ENCODE results near the gene CPNE4.

DNA sequence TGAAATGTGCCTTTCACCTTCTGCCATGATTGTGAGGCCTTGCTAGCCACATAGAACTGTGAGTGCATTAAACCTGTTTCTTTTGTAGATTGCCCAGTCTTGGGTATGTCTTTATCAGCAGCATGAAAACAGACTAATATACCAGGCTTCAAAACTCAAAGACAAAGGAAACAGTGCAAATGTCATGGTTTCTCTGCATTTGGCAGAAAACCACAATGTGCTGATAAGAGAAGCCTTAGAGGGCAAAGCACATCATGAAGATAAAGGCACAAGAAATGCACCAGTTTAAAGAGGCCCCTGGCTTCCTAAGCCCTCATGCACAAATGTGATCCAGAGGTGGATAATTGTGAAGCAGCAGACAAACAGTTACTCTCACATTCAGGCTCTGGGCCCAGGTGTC is 259.2 kb downstream of the CPNE4 start:
- TF ChIP-seq EZH2phosphoT487 (IDR thresholded peaks at IDR 0.05; ENCODE audit: low read length) (no peak), EZH2 (optimal IDR thresholded peaks at IDR 0.05; ENCODE audit: low read depth, low read length) (no peak)
- TF ChIP-seq, protein P1, sequence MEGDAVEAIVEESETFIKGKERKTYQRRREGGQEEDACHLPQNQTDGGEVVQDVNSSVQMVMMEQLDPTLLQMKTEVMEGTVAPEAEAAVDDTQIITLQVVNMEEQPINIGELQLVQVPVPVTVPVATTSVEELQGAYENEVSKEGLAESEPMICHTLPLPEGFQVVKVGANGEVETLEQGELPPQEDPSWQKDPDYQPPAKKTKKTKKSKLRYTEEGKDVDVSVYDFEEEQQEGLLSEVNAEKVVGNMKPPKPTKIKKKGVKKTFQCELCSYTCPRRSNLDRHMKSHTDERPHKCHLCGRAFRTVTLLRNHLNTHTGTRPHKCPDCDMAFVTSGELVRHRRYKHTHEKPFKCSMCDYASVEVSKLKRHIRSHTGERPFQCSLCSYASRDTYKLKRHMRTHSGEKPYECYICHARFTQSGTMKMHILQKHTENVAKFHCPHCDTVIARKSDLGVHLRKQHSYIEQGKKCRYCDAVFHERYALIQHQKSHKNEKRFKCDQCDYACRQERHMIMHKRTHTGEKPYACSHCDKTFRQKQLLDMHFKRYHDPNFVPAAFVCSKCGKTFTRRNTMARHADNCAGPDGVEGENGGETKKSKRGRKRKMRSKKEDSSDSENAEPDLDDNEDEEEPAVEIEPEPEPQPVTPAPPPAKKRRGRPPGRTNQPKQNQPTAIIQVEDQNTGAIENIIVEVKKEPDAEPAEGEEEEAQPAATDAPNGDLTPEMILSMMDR (IDR thresholded peaks at IDR 0.05; ENCODE audit: low read length) = no peak
